ENCODE results near the gene RFPL2.
"Not testable (repeated sequence)": the region's sequence is repeated elsewhere in the genome, so short reads cannot be mapped to it uniquely, and the experiment has no call there.

RFPL2 gene

GRCh38 chr22:32160411-32160810 lies 44.5 kb downstream of the RFPL2 start:
- H3K9me3 ChIP-seq (ENCODE audit: control insufficient read depth, low read length); H3K4me3 ChIP-seq (ENCODE audit: extremely low read depth, insufficient read depth, low read length, poor library complexity, severe bottlenecking); H3K4me1 ChIP-seq (ENCODE audit: control insufficient read depth, insufficient read depth, low read length, poor library complexity, severe bottlenecking); H3K27ac ChIP-seq (ENCODE audit: low read depth, low read length, severe bottlenecking); H3K36me3 ChIP-seq (ENCODE audit: control insufficient read depth, insufficient read depth, low read length): not testable (repeated sequence)
- 70 to 93% methylated on average over 2 to 5 of the region's 5 CpGs for WGBS, 2 experiments (ENCODE audit: insufficient coverage in 2 of 2)

- H3K4me1 ChIP-seq (ENCODE audit: control insufficient read depth, insufficient read depth, low read length, poor library complexity, severe bottlenecking) = no peaks in the 10 kb centered on the region
- H3K9me3 ChIP-seq (ENCODE audit: control insufficient read depth, low read length) = no peaks in the 10 kb centered on the region
- H3K27ac ChIP-seq (ENCODE audit: low read depth, low read length, severe bottlenecking) = no peak within 1 kb of the TSS
- WGBS, 2 experiments (ENCODE audit: insufficient coverage in 2 of 2) = 84 to 87% methylated on average over 10 to 11 of the region's 12 CpGs
- H3K36me3 ChIP-seq (ENCODE audit: control insufficient read depth, insufficient read depth, low read length) = no peaks in the 10 kb centered on the region
- H3K4me3 ChIP-seq (ENCODE audit: extremely low read depth, insufficient read depth, low read length, poor library complexity, severe bottlenecking) = no peak within 1 kb of the TSS
These were observed 46.0 kb downstream of the RFPL2 start, which contains the start of gene C22orf42 for GRCh38 chr22:32158712-32159533. TSS of gene C22orf42 (minus strand) at chr22:32159303. CDS start at chr22:32159215, 88 bp downstream.

- H3K9me3 ChIP-seq (ENCODE audit: control insufficient read depth, low read length); H3K36me3 ChIP-seq (ENCODE audit: control insufficient read depth, insufficient read depth, low read length); H3K4me3 ChIP-seq (ENCODE audit: extremely low read depth, insufficient read depth, low read length, poor library complexity, severe bottlenecking); H3K27ac ChIP-seq (ENCODE audit: low read depth, low read length, severe bottlenecking); H3K4me1 ChIP-seq (ENCODE audit: control insufficient read depth, insufficient read depth, low read length, poor library complexity, severe bottlenecking): not testable (repeated sequence)
- 88% methylated on average over 1 of the region's 5 CpGs; no CpG with 5 or more reads in 1 of the 2 experiments for WGBS, 2 experiments (ENCODE audit: insufficient coverage in 2 of 2)
These were observed 47.2 kb downstream of the RFPL2 start for GRCh38 chr22:32157632-32158031.

- H3K9me3 ChIP-seq (ENCODE audit: control insufficient read depth, low read length); H3K4me1 ChIP-seq (ENCODE audit: control insufficient read depth, insufficient read depth, low read length, poor library complexity, severe bottlenecking); H3K36me3 ChIP-seq (ENCODE audit: control insufficient read depth, insufficient read depth, low read length); H3K4me3 ChIP-seq (ENCODE audit: extremely low read depth, insufficient read depth, low read length, poor library complexity, severe bottlenecking); H3K27ac ChIP-seq (ENCODE audit: low read depth, low read length, severe bottlenecking): not testable (repeated sequence)
- 89% methylated on average over 3 of the region's 4 CpGs; no CpG with 5 or more reads in 1 of the 2 experiments for WGBS, 2 experiments (ENCODE audit: insufficient coverage in 2 of 2)
These were observed 50.1 kb downstream of the RFPL2 start for GRCh38 chr22:32154727-32155126.

- H3K36me3 ChIP-seq (ENCODE audit: control insufficient read depth, insufficient read depth, low read length); H3K9me3 ChIP-seq (ENCODE audit: control insufficient read depth, low read length); H3K27ac ChIP-seq (ENCODE audit: low read depth, low read length, severe bottlenecking); H3K4me3 ChIP-seq (ENCODE audit: extremely low read depth, insufficient read depth, low read length, poor library complexity, severe bottlenecking); H3K4me1 ChIP-seq (ENCODE audit: control insufficient read depth, insufficient read depth, low read length, poor library complexity, severe bottlenecking): not testable (repeated sequence)
- WGBS, 2 experiments (ENCODE audit: insufficient coverage in 2 of 2) = 69 to 92% methylated on average over 3 to 4 of the region's 6 CpGs
These were observed 53.2 kb downstream of the RFPL2 start for GRCh38 chr22:32151641-32152040.

GRCh38 chr22:32150647-32151046 lies 54.2 kb downstream of the RFPL2 start:
- whole genome bisulfite sequencing, 2 experiments (ENCODE audit: insufficient coverage in 2 of 2) = 86 to 90% methylated on average over 6 to 7 of the region's 7 CpGs
- H3K36me3 ChIP-seq (ENCODE audit: control insufficient read depth, insufficient read depth, low read length) = not testable (repeated sequence)

GRCh38 chr22:32148372-32148771 lies 56.5 kb downstream of the RFPL2 start:
- H3K4me1 ChIP-seq (ENCODE audit: control insufficient read depth, insufficient read depth, low read length, poor library complexity, severe bottlenecking); H3K4me3 ChIP-seq (ENCODE audit: extremely low read depth, insufficient read depth, low read length, poor library complexity, severe bottlenecking); H3K9me3 ChIP-seq (ENCODE audit: control insufficient read depth, low read length); H3K36me3 ChIP-seq (ENCODE audit: control insufficient read depth, insufficient read depth, low read length); H3K27ac ChIP-seq (ENCODE audit: low read depth, low read length, severe bottlenecking): not testable (repeated sequence)
- WGBS, 2 experiments (ENCODE audit: insufficient coverage in 2 of 2) = 86 to 94% methylated on average over 3 to 4 of the region's 4 CpGs

More at GRCh38 chr22:32150647-32151046, 54.2 kb downstream of the RFPL2 start:
- H3K9me3 ChIP-seq (ENCODE audit: control insufficient read depth, low read length); H3K27ac ChIP-seq (ENCODE audit: low read depth, low read length, severe bottlenecking); H3K4me3 ChIP-seq (ENCODE audit: extremely low read depth, insufficient read depth, low read length, poor library complexity, severe bottlenecking); H3K4me1 ChIP-seq (ENCODE audit: control insufficient read depth, insufficient read depth, low read length, poor library complexity, severe bottlenecking): not testable (repeated sequence)

- H3K4me3 ChIP-seq (ENCODE audit: extremely low read depth, insufficient read depth, low read length, poor library complexity, severe bottlenecking); H3K36me3 ChIP-seq (ENCODE audit: control insufficient read depth, insufficient read depth, low read length); H3K9me3 ChIP-seq (ENCODE audit: control insufficient read depth, low read length); H3K27ac ChIP-seq (ENCODE audit: low read depth, low read length, severe bottlenecking); H3K4me1 ChIP-seq (ENCODE audit: control insufficient read depth, insufficient read depth, low read length, poor library complexity, severe bottlenecking): not testable (repeated sequence)
- 90 to 93% methylated on average over 4 to 5 of the region's 8 CpGs for WGBS, 2 experiments (ENCODE audit: insufficient coverage in 2 of 2)
These were observed 57.7 kb downstream of the RFPL2 start for GRCh38 chr22:32147128-32147527.

- H3K4me3 ChIP-seq (ENCODE audit: extremely low read depth, insufficient read depth, low read length, poor library complexity, severe bottlenecking) = no peak overlapping the region
- H3K4me1 ChIP-seq (ENCODE audit: control insufficient read depth, insufficient read depth, low read length, poor library complexity, severe bottlenecking) = no peaks in the 10 kb centered on the region
- WGBS, 2 experiments (ENCODE audit: insufficient coverage in 2 of 2) = 89 to 92% methylated on average over 2 of the region's 6 CpGs
- H3K27ac ChIP-seq (ENCODE audit: low read depth, low read length, severe bottlenecking) = no peak overlapping the region
- no peaks in the 10 kb centered on the region for H3K36me3 ChIP-seq (ENCODE audit: control insufficient read depth, insufficient read depth, low read length)
- no peaks in the 10 kb centered on the region for H3K9me3 ChIP-seq (ENCODE audit: control insufficient read depth, low read length)
These were observed 60.2 kb downstream of the RFPL2 start for GRCh38 chr22:32144496-32145274.

- no peak overlapping the region for H3K27ac ChIP-seq (ENCODE audit: low read depth, low read length, severe bottlenecking)
- no peaks in the 10 kb centered on the region for H3K36me3 ChIP-seq (ENCODE audit: control insufficient read depth, insufficient read depth, low read length)
- H3K9me3 ChIP-seq (ENCODE audit: control insufficient read depth, low read length) = no peaks in the 10 kb centered on the region
- no peaks in the 10 kb centered on the region for H3K4me1 ChIP-seq (ENCODE audit: control insufficient read depth, insufficient read depth, low read length, poor library complexity, severe bottlenecking)
- H3K4me3 ChIP-seq (ENCODE audit: extremely low read depth, insufficient read depth, low read length, poor library complexity, severe bottlenecking) = no peak overlapping the region
These were observed 62.3 kb downstream of the RFPL2 start for GRCh38 chr22:32142600-32142999.

- not testable (repeated sequence) for H3K4me1 ChIP-seq (ENCODE audit: control insufficient read depth, insufficient read depth, low read length, poor library complexity, severe bottlenecking); H3K4me3 ChIP-seq (ENCODE audit: extremely low read depth, insufficient read depth, low read length, poor library complexity, severe bottlenecking); H3K27ac ChIP-seq (ENCODE audit: low read depth, low read length, severe bottlenecking); H3K36me3 ChIP-seq (ENCODE audit: control insufficient read depth, insufficient read depth, low read length); H3K9me3 ChIP-seq (ENCODE audit: control insufficient read depth, low read length)
- 67% methylated on average over 3 of the region's 6 CpGs; no CpG with 5 or more reads in 1 of the 2 experiments for WGBS, 2 experiments (ENCODE audit: insufficient coverage in 2 of 2)
These were observed 64.2 kb downstream of the RFPL2 start for GRCh38 chr22:32140688-32141087.
